RPMI7951 (cell line): ENCODE data around the gene MAGEC3. TPM values are rescaled to one million over a fixed set of nuclear protein-coding genes. Genes with fewer than 3 reads are reported as not detected.

ENCODE experiments used
- DNase-seq: peaks from one replicate; pipeline ENCODE4 v3.0.0-alpha.2; 2012; ENCODE audit warnings: low read depth
- total RNA-seq: library from RNA; depleted of rRNA; stranded (reverse); fragments of >200 nt; shearing (Covaris generic); gene quantifications from 2 replicates; pipeline ENCODE4 v1.2.3, GENCODE V29; 2014; rRNA removed

Gene MAGEC3, protein sequence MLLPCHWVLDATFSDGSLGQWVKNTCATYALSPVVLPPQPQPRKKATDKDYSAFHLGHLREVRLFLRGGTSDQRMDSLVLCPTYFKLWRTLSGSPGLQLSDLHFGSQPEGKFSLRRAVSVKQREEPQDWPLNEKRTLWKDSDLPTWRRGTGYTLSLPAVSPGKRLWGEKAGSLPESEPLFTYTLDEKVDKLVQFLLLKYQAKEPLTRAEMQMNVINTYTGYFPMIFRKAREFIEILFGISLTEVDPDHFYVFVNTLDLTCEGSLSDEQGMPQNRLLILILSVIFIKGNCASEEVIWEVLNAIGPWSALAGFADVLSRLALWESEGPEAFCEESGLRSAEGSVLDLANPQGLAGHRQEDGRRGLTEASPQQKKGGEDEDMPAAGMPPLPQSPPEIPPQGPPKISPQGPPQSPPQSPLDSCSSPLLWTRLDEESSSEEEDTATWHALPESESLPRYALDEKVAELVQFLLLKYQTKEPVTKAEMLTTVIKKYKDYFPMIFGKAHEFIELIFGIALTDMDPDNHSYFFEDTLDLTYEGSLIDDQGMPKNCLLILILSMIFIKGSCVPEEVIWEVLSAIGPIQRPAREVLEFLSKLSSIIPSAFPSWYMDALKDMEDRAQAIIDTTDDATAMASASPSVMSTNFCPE
- total RNA-seq = not detected in 2 replicates

DNA sequence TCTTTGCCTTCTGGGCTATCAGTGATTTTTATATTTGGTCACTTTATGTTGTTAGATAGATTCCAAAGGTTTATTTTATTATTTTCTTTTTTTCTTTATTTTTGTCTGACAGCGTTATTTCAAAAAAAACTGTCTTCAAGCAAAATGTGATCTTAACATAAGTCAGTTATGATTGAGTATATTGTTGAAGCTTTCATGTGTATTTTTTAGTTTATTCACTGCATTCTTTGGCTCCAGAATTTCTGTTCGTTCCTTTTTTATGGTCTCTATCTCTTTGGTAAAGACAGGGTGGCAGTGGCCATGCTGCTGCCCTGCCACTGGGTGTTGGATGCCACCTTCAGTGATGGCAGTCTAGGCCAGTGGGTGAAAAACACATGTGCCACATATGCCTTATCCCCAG is at the start of gene MAGEC3:
Gene MAGEC3 (plus strand): TSS at position 301 of the 400 bp plus-strand sequence. CDS start 0 bp downstream, at position 301.
- DNase-seq = no peak

DNA sequence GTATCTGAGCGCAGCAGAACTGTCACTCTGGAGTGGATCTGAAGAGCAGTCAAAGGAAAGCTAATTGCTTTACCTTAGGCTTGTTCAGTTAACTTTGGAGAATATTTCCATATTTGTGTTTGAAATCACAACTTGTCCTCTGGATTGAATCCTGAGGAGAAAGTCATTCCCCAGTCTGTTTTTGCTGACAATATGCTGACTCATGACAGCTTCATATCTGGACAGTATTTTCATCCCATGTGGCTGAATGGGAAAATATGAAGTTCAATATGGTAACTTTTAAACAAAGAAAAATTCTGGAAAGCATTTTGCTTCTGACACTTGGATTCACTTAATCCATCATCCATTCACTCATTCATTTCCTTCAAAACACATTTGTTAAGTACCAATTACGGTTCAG is 46.3 kb upstream of the MAGEC3 start:
- DNase-seq = no peak

DNA sequence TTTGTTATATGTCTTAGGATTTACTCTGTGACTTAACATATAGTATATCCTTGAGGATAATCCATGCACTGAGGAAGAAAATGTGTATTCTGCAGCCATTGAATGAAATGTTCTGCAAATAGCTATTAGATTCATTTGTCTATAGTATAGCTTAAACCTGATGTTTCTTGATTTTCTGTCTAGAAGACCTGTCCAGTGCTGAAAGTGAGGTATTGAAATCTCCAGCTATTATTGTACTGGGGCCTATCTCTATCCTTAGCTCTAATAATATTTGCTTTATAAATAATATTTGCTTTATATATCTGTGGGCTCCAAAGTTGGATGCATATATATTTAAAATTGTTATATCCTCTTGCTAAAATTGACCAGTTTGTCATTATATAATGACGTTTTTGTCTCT is 26.7 kb upstream of the MAGEC3 start:
- DNase-seq = no peak

DNA sequence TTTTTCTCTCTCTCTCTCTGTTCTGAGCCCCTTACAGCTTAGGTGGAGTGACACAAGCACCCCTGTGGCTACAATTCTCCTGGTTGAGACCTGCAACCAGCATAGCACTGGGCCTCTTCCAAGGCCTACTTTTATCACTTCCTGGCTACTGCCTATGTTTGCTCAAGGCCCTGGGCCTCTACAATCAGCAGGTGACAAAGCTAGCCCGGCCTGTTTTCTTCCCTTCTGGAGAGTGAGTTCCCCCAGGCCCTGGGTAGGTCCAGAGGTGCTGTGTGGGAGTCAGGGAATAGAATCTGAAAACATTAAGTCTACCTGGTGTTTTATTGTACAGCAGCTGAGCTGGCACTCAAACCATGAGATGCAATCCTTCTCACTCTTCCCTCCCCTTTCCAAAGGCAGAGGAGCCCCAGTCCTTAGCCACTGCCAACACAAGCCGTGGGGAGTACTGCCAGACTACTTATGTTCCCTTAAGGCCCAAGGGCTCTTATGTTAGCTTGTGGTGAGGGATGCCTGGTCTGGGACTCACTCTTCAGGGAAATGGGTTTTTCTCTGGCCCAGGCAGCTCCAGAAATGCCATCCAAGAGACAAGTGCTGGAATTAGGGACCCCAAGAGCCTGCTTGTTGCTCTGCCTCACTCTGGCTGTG is 23.8 kb upstream of the MAGEC3 start:
- no peak for DNase-seq

DNA sequence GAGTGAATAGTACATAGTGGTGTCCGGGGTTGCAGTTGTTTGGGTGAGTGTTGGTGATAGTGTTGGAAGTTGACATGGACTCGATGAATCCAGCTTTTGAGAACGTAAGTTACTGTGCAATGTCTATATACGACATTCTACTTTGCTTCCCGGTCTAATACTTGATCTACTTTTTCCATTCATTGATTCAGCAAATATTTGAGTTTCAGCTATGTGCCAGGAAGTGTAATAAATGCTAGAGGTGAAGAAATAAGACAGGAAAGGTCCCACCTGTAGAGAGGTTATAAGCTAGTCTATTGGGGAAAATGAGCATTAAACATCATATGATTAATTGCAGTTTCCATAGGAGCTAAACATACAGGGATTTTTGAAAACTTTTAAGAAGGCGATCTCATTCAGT is 22.2 kb upstream of the MAGEC3 start:
- no peak for DNase-seq

DNA sequence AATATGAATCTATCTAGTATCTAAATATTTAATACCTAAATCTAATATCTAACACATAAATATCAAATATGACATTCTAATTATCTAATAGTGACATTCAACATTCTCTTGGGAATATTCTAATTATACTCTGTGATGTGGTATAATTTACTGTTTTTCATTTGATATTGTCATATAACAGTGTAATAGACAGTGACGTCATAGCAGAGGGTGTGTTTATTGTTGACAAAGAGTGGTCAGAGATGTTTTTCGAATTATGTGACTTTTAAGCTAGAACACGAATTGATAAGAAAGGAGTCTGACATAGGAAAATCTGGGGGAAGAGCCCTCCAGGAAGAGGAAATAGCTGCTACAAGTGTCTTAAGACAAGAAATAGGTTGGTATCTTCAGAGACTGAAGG is 5.9 kb upstream of the MAGEC3 start:
- DNase-seq = no peak

DNA sequence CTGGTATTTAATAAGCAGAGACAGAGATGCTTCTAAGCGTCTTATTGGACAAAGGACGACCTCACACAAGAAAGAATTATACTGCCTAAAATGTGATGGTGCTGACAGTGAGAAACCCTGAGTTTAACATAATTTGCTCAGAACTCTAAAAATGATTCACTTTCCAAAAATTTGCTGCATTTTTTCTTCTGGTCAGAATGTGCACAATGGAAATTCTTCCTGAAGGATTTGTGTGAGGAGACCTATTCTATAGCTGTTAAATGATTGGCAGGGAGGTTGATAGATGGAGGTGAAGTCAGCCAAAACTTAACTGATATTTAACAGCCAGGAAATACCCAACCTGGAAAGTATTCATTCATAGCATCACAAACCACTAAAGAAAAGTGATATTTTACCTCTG is 1.7 kb downstream of the MAGEC3 start:
- DNase-seq = no peak

DNA sequence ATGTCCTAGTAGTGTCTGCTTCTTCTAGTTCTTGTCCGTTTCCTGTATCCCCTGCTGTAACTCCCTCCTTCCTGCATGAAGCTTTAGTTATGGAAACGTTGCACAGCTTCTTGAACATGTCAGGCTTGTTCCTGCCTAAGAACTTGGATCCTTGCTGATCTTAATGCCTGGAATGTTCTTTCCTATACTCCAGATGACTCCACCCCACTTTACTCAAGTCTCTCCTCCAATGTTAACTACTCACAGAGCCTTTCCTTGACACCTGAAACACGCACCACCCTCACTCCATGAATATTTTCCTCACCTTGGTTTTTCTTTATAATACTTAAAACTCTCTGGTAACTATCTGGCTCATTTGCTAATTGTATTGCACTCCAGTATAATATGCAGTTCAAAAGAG is 19.4 kb downstream of the MAGEC3 start:
- no peak for DNase-seq

DNA sequence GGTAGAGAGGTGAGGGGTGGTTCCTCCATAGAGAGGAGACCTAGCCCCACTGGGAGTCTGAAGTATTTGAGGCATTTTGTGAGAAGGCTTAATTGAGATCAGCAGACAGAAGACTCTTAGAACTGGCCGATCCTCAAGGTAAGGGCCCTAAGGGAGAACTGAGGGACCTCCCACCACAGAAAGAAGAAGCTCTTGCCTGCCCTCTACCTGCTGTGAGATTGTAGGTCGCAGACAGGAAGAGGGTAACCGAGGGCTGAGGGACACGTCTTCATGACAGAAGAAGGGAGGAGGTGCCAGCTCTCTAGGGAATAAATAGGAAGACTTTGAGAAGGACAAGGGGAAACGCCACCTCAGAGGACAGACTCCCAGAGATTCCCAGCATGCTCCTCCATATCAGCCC is 41.5 kb downstream of the MAGEC3 start:
- DNase-seq = no peak

DNA sequence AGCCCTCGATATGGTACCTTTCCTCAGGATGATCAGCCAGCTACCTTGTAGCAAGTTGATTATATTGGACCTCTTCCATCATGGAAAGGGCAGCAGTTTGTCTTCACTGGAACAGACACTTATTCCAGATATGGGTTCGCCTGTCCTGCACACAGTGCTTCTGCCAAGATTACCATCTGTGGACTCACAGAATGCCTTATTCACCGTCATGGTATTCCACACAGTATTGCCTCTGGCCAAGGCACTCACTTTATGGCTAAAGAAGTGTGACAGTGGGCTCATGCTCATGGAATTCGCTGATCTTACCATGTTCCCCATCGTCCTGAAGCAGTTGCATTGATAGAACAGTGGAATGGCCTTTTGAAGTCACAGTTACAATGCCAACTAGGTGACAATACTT is 50.7 kb downstream of the MAGEC3 start:
- DNase-seq = peak; percentile 1

DNA sequence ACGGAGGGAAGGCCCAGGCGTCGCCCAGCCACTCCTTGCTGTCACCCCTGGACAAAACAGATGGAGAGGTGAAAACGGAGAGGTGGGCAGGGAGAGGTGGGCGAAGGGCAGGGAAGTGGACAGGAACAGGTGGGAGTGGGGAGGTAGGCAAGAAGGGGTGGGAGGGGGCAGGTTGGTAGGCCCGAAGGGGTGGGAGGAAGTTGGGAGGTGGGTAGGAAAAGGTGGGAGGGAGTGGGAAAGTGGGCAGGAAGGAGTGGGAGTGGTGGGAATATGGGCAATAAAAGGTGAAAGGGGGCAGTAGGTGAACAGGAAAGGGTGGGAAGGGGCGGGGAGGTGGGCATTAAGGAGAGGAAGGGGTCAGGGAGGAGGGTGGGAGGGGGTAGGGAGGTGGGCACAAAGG is 56.6 kb downstream of the MAGEC3 start:
- no peak for DNase-seq

DNA sequence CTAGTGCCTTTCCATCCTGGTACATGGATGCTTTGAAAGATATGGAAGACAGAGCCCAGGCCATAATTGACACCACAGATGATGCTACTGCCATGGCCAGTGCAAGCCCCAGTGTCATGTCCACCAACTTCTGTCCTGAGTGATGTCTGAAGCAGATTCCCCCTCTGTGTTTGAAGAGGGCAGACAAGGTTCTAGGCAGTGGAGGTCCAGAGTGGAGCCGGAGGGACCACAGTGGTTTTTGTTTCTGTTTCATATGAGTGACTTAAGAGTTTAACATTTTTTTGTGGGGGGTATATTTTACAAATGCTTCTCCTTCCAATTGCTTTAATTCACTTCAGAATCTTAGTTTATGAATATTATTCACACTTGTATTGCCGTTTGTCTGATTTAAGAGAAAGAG is 59.6 kb downstream of the MAGEC3 start:
- DNase-seq = no peak

DNA sequence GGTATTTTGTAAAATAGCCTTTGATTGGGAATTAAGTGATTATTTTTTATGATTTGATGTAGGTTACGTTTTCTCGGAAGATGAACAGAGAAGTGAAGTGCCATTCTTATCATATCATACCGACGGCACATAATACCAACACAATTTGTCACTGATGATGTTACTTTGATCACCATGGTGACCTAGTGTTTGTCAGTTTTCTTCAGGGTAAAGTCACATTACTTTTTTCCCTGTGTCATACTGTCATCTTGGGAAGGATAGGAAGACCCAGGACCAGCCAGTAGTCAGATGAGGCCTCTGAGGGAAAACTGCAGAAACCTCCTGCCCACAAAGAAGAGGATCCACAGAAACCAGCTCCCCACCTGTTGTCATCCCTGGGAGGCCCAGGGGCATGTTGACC is 64.2 kb downstream of the MAGEC3 start:
- no peak for DNase-seq

DNA sequence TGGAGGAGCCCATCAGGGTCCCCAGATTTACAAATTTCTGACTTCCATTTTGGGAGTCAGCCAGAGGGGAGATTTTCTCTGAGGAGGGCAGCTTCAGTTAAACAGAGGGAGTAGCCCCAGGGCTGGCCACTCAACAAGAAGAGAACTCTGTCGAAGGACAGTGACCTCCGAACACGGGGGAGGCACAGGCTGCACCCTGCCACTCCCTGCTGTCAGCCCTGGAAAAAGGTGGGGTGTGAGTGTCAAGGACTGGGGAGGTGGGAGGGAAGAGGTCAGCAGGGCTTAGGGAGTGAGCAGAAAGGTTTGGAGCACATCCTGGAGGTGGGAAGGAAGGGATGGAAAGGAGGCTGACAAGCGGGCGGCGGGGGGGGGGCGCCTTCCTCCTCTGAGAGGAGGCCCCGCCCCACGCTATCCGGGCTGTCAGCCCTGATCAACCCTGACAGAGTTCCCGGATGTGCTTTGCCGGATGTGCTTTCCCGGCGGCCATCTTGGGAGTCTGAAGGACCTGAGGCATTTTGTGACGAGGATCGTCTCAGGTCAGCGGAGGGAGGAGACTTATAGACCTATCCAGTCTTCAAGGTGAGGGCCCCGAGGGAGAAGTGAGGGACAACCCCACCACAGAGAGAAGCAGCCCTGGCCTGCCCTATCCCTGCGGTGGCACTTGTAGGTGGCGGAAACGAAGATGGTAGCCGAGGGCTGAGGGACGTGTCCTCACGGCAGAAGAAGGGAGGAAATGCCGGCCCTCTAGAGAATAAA is 65.5 kb downstream of the MAGEC3 start, which contains the start of gene MAGEC1:
Gene MAGEC1 (plus strand): TSS at position 495 of the 756 bp plus-strand sequence. CDS start 1,179 bp downstream, outside the sequence.
- peak; percentile 4 for DNase-seq

DNA sequence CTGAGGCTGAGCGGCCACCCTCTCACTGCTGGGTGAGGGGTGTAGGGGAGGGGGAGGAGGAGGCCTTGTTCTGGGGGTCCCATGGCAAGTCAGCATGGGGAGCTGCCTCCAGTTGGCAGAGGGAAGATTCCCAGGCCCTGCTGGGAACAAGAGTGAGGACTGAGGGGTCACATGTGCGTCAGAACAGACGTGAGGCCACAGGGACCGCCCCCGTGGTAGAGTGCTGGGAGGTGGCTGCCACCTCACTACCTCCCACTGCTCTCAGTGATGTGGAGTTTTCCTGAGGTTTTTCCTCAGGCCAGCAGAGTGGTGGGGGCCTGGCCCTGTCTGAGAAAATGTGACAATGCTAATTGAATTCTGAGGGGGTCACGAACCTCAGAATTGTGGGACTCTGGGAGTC is 66.1 kb downstream of the MAGEC3 start:
- DNase-seq = no peak

DNA sequence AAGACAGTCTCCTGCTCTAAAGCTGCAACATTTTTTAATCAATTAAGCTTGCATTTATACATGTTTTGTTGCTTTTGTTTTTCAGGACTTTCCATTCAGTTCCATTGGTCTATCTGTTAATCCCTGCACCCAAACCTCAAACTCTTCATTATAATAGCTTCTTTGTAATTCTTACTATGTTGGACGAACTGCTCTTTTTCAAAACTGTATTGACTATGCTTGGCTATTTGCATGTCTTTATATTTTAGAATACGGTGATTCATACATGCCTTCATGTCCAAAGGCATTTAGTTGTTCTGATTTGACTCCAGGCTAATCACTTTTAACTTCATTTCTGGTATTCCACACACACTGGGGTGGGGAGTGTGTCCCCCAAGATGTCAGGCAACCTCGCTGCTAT is 79.7 kb downstream of the MAGEC3 start:
- no peak for DNase-seq

DNA sequence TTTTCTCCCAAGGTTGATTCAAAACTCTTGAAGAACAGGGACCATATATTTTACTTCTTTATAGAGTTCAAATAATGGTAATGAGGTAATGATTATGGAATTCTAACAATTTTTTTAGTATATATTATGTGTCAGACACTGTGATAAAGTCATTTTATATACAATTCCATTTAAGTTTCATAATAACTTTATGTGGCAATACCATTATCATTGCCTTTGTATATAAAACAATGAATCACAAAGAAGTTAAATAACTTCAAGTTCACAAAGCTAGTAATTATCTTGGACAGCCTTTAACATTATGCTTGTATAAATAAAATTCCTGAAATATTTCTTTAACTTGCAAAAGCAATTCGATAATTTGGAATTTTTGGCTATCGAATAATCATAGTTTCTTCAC is 86.2 kb downstream of the MAGEC3 start:
- no peak for DNase-seq

DNA sequence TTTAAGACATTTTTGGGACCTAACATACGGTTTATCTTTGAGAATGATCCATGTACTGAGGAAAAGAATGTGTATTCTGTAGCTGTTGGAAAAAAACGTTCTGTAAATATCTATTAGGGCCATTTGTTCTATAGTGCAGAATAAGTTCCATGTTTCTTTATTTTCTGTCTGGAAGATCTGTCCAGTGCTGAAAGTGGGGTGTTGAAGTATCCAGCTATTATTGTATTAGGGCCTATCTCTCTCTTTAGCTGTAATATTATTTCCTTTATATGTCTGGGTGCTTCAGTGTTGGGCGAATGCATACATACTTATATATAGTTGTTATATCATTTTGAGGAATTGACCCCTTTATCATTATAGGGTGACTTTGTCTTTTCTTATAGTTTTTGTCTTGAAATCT is 90.3 kb downstream of the MAGEC3 start:
- DNase-seq = no peak

DNA sequence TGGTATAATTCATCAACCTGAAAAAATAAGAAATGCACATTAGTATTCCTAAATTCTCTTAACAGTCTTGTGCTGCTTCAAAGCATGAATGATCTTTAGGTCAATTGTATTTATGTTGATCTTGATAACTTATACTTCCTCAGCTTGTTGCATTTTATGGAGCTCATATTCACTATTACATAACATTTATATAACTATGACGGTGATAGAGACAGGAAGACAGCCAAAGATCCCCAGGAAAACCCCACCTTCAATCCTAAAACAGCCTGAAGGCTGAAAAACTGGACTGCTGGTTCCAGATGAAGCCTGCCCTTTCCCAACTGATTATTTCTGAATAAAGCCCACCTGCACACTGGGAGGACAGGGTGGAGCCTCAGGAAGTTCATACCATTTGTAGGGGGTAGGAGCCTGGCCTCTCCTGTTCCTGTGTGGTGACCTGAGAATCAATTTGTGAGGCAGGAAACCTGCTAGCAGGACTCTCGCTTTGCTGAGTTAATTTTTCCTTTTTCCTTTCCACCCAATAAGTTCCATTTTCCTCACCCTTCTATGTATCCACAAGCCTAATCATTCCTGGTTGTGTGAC is 96.0 kb downstream of the MAGEC3 start:
- no peak for DNase-seq

DNA sequence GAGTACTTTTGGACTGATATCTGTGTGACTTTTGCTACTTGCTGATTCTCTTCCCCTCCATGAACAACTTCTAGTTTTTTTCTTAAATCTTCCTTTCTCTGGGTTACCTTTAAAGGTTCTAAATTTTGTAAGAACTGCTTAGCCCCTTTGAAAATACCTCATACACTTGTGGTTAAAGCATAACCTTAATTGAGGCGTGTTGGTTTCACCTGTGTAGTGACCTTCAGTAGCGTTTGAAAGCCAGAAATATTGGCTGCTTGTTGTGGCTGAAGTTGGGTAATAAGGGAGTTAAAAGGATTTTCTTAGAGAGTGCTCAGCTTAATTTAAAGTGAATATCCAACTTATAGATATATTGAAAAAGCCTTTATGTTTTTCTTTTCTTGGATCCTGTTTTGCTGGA is 97.5 kb downstream of the MAGEC3 start:
- no peak for DNase-seq

DNA sequence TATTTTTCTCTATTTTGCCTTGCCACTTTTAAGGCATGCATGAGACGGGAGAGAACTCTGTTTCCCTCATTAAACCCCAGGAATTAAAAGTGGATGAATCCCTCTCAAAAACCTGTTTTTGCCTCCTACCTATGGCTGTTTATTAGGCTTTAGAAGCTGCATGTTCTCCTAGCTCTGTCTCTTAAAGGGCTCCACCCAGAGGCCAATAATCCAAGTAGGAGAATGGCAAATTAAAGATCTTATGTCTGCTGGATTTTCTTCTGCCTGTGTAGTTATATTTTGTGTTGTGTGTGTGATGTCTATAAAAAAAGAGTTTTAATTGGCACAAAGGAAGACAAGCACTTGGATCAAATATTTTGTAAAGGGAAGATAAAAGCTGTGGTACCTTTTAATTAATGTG is 98.0 kb downstream of the MAGEC3 start:
- DNase-seq = no peak

DNA sequence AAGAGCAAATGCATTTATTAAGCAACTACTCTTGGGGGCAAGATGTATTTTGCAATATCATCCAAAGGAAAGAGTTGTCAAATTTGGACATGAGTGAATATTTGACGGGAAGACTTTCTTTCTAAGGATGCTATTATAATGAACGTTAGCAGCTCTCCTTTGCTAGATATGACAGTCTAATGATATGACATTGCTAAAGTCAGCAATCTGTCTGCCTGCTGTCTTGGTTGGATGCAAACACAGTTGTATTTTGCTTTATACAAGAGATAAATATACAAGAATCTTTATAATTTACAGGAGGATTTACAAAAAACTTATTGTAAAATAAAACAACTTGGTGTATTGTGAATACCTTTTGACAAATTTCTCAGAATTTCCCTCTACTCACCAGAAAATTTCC is 103.1 kb downstream of the MAGEC3 start:
- DNase-seq = no peak
